ENCODE data around the gene MAB21L4.
"Not testable (repeated sequence)": the region's sequence is repeated elsewhere in the genome, so short reads cannot be mapped to it uniquely, and the experiment has no call there.

DNA sequence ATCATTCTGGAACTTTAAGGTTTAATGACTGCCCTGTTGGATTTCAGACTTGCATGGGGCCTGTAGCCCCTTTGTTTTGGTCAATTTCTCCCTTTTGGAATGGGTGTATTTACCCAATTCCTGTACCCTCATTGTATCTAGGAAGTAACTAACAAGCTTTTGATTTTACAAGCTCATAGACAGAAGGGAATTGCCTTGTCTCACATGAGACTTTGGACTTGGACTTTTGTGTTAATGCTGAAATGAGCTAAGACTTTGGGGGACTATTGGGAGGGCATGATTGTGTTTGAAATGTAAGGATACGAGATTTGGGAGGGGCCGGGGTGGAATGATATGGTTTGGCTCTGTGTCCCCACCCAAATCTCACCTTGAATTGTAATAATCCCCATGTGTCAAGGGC lies 49.6 kb downstream of the MAB21L4 start:
- TF ChIP-seq, protein P1, sequence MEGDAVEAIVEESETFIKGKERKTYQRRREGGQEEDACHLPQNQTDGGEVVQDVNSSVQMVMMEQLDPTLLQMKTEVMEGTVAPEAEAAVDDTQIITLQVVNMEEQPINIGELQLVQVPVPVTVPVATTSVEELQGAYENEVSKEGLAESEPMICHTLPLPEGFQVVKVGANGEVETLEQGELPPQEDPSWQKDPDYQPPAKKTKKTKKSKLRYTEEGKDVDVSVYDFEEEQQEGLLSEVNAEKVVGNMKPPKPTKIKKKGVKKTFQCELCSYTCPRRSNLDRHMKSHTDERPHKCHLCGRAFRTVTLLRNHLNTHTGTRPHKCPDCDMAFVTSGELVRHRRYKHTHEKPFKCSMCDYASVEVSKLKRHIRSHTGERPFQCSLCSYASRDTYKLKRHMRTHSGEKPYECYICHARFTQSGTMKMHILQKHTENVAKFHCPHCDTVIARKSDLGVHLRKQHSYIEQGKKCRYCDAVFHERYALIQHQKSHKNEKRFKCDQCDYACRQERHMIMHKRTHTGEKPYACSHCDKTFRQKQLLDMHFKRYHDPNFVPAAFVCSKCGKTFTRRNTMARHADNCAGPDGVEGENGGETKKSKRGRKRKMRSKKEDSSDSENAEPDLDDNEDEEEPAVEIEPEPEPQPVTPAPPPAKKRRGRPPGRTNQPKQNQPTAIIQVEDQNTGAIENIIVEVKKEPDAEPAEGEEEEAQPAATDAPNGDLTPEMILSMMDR (IDR thresholded peaks at IDR 0.05), result not testable (repeated sequence)
- not testable (repeated sequence) for TF ChIP-seq POLR2A (IDR thresholded peaks at IDR 0.05)
